ENCODE data around the gene CLTCL1.

Gene CLTCL1

DNA sequence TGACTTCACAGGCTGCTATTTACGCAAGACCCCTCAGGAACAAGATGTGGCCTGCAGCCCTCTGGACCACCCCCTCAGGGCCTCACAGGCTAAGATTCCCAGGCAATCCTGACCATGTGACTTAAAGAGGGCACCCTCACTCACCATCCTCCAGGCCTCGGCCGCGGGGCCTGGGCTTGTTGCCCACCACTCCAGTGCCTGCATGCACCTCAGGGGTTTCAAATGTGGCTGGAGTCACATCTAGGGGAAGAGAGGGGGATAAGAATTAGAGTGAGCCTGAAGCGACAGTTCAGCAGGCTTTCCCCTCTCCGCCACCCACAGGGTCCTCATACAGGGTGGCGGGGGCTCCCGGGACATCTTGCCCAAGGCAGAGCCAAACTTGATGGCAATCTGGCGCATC lies 149.1 kb downstream of the CLTCL1 start:
- H3K4me3 ChIP-seq (ENCODE audit: low read depth, low read length) = no peak overlapping the region
- TF ChIP-seq, protein P1, sequence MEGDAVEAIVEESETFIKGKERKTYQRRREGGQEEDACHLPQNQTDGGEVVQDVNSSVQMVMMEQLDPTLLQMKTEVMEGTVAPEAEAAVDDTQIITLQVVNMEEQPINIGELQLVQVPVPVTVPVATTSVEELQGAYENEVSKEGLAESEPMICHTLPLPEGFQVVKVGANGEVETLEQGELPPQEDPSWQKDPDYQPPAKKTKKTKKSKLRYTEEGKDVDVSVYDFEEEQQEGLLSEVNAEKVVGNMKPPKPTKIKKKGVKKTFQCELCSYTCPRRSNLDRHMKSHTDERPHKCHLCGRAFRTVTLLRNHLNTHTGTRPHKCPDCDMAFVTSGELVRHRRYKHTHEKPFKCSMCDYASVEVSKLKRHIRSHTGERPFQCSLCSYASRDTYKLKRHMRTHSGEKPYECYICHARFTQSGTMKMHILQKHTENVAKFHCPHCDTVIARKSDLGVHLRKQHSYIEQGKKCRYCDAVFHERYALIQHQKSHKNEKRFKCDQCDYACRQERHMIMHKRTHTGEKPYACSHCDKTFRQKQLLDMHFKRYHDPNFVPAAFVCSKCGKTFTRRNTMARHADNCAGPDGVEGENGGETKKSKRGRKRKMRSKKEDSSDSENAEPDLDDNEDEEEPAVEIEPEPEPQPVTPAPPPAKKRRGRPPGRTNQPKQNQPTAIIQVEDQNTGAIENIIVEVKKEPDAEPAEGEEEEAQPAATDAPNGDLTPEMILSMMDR (IDR thresholded peaks at IDR 0.05; ENCODE audit: low read depth, low read length) = no peak

DNA sequence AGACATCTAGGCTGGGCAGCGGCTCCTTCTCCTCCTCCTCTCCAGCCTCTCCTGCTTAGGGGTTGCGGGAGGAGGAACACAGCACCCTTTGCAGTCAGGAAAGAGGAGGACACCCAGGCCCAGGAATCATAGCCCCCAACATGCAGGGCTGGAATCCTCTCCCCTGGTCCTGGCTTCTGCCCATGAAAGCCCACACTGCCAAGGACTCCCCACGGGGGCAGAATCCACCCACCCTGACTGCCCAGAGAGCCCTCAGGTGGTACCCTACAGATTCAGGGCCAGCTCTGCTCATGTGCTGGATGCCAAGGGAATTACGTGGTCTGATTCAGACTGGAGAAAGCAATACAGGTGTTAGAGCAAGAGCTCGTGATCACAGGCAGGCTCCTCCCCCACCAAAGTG lies 151.5 kb downstream of the CLTCL1 start:
- TF ChIP-seq, protein P1 (IDR thresholded peaks at IDR 0.05; ENCODE audit: low read depth, low read length) = no peak
- no peak overlapping the region for H3K4me3 ChIP-seq (ENCODE audit: low read depth, low read length)

DNA sequence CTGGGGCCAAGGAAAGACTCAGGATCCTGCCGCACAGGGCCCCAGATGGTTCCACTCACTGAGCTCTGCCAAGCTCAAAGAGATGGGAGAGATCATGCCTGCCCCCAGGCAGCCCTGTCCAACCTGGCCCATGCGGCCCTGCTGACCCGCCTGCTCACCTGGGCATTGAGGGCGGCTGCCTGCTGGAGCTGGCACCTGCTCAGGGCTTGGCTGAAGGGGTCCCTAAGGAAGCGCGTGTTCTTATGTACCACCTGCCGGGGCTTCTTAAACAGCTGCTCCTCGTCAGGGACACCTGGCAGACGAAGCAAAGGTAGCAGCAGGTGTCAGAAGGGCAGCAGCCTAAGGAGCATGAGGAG lies 152.5 kb downstream of the CLTCL1 start:
- no peak overlapping the region for H3K4me3 ChIP-seq (ENCODE audit: low read depth, low read length)
- TF ChIP-seq, protein P1 (IDR thresholded peaks at IDR 0.05; ENCODE audit: low read depth, low read length) = no peak

DNA sequence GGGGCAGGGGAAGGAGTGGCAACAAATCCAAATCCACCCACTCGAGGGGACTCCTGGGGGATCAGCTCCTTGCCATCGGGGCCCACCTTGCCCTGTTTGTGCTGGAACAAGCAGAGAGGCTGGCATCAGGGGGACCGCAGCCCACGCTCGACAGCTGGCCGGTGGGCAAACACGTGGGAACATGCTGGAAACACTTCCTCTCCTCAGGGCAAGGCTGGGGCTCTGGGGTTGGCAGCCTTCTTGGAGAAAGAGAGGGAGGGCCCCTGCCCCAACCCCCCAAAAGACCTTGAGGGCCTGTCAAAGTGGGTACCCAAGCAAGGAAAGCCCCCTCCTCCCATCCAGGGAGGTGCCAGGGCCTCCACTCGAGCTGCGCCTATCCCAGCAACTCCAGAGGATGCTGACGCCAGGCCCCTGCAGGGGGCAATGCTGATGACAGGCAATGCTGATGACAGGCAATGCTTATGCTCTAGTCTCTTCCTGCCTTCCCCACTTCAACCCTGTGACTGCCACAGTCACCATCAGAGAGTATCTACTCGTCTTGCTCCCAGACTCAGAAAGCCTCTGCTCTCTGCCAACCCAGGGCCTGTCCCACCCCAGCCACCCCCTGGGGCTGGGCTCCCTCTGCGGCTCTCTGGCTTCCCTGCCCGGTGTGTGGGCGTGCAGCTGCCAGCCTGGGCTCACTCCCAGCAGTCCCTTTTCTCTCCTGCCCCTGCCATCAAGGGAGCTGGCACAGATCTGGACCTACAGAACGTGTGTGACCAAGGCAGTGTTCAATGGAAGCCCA lies 153.1 kb downstream of the CLTCL1 start:
- TF ChIP-seq, protein P1 (IDR thresholded peaks at IDR 0.05; ENCODE audit: low read depth, low read length) = no peak
- no peak overlapping the region for H3K4me3 ChIP-seq (ENCODE audit: low read depth, low read length)

DNA sequence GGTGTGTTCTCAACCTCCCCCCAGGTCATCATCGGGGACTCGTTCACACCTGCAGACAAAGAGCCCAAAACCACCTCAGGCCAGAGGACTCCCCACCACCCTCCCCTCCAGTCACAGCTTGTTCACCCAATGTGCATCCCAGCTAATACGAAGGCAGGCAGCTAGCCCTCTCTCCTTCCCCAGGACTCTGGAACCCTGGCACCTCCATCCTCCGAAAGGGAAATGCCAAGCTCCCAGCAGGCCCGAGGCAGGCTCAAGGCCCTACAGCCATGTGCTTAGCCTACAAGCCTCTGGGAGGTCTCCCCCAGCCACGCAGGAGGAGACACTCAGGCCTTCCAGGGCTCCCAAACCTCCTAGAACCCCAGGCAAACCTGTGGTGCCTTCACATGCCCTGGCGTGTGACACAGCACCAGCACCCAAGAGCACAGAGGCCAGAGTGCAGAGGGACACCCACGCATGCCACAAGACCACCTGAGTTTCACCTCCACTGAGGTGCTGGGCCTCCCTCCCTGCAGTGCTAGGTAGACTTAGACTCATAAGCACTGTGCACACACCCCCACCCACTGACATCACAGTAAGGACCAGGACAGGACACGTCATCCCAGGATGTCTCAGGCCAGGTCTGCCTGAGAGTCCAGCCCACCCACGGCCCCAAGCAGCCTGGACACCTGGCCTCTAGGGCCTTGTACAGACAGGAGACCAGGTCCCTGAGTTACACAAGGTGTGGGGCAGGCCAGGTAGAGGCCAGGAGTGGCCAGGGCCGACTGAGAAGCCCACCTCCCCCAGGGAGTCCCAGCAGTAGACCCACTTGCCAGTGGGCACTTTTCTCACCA lies 153.9 kb downstream of the CLTCL1 start:
- H3K4me3 ChIP-seq (ENCODE audit: low read depth, low read length) = no peak overlapping the region
- TF ChIP-seq, protein P1 (IDR thresholded peaks at IDR 0.05; ENCODE audit: low read depth, low read length) = no peak

DNA sequence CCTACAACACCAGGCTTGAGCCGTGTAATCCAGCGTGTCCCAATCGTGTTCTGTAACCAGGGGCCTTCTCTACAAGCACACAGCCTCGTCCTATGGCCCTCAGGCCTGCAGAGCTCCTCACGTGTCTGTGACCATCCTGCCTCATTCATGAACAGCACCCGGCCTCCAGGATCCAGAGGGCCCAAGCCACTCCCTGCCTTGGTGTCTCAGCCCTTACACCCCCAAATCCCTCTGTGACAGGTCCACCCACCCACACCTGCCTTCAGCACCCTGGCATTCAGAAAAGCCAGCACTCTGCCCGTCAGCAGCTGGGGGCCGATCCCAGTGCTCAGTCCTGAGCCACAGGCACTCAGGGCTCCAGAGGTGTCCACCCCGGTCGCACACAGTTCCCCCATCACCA lies 154.6 kb downstream of the CLTCL1 start:
- H3K4me3 ChIP-seq (ENCODE audit: low read depth, low read length) = no peak overlapping the region
- TF ChIP-seq, protein P1 (IDR thresholded peaks at IDR 0.05; ENCODE audit: low read depth, low read length) = no peak

DNA sequence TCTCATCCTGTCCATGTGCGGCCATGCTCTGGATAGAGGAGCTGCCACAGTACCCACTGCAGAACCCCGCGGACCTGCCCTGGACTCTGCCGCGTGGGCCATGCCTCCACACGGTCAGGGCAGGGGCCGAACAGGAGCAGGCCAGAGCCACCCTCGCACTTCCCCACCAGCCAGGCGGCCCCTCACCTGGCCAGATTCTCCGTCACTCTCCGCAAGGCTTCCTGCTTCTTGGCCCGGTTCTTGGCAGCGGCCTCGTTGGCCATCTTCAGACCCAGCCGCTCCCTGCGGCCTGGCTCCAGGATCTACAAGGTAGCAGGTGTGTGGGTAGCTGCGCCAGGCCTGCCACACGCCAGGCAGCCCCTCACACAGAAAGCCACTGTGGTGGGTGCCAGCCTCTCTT lies 156.6 kb downstream of the CLTCL1 start:
- TF ChIP-seq, protein P1 (IDR thresholded peaks at IDR 0.05; ENCODE audit: low read depth, low read length) = no peak
- no peak overlapping the region for H3K4me3 ChIP-seq (ENCODE audit: low read depth, low read length)
